HCT116 (cell line): Measurements from ENCODE around the gene RAB9A. TPM values are rescaled to one million over a fixed set of nuclear protein-coding genes. Genes with fewer than 3 reads are reported as not detected.

Source experiments
- ATAC-seq: fragments of 200-7000 bp; cut with Tn5 transposase; 2 replicates; pipeline ENCODE4 v1.9.1; 2020; ENCODE audit warnings: mild to moderate bottlenecking, moderate library complexity
- BruUV-seq: library from RNA; stranded (reverse); fragments of 400-500 nt; replicated peaks from 2 replicates; lab custom pipeline; 2021; lab: Mats Ljungman, UMichigan
- CTCF ChIA-PET: fragments of 300-600 bp; sonication (Branson Sonifier 250); formaldehyde crosslinking; loops from one replicate; lab custom pipeline; 2021; ENCODE audit warnings: antibody characterized with exemption; lab: Charles Lee
- POLR2A ChIA-PET: fragments of 300-600, 350-600 bp; sonication (Branson Sonifier 250); formaldehyde crosslinking; loops from one replicate; lab custom pipeline; 2021; ENCODE audit warnings: antibody characterized with exemption; lab: Charles Lee
- RAD21 ChIA-PET, 2 experiments: fragments of 300-600 bp; sonication (Branson Sonifier 250); formaldehyde crosslinking; loops; one replicate each; lab custom pipeline; 2023; ENCODE audit warnings: low total read pairs in 2 of 2; ENCODE audit not compliant: uncharacterized antibody in 2 of 2, unreplicated experiment in 2 of 2, low non-redundant PET in 1 of 2; lab: Charles Lee
- DNase-seq: peaks from one replicate; pipeline ENCODE4 v3.0.0-alpha.2; 2010; ENCODE audit warnings: low read depth, low spot score
- H2AFZ ChIP-seq: fragments of 200-600 bp; shearing (Covaris generic), sonication (generic); 2 replicates; pipeline ENCODE4 v1.6.1; 2017; ENCODE audit warnings: low read depth, mixed run types, mixed read lengths, antibody characterized with exemption, low read length; ENCODE audit not compliant: poor library complexity, severe bottlenecking
- H3K27ac ChIP-seq: 2 replicates; pipeline ENCODE4 v1.5.1; 2012; ENCODE audit warnings: low read depth, low read length
- H3K27me3 ChIP-seq: fragments of 200-600 bp; sonication (generic); 2 replicates; pipeline ENCODE4 v1.6.1; 2016; ENCODE audit warnings: mixed run types, low read length, mixed read lengths; ENCODE audit not compliant: insufficient read depth
- H3K36me3 ChIP-seq, 2 experiments: fragments of 200-500 bp in 1 of 2; fragments of 200-600 bp in 1 of 2; sonication (Bioruptor generic) in 1 of 2; sonication (generic) in 1 of 2; 2 replicates each; pipeline versions ENCODE4 v1.5.1 to v1.6.1; 2014 to 2016; ENCODE audit warnings: low read length in 2 of 2, inconsistent platforms in 1 of 2, mixed read lengths in 1 of 2, mixed run types in 1 of 2; ENCODE audit not compliant: insufficient read depth in 2 of 2, control insufficient read depth in 1 of 2
- H3K4me1 ChIP-seq, 2 experiments: fragments of 200-600 bp in 1 of 2; sonication (generic) in 1 of 2; 2 replicates each; pipeline versions ENCODE4 v1.5.1 to v1.6.1; 2012 to 2017; ENCODE audit warnings: low read length in 2 of 2, inconsistent platforms in 1 of 2, mild to moderate bottlenecking in 1 of 2, mixed read lengths in 1 of 2, mixed run types in 1 of 2, moderate library complexity in 1 of 2; ENCODE audit not compliant: insufficient read depth in 2 of 2, control insufficient read depth in 1 of 2
- H3K4me2 ChIP-seq: fragments of 200-600 bp; sonication (generic); 2 replicates; pipeline ENCODE4 v1.6.1; 2017; ENCODE audit warnings: mixed run types, low read length, mixed read lengths
- H3K4me3 ChIP-seq, 2 experiments: fragments of 200-600 bp in 1 of 2; sonication (generic) in 1 of 2; replicated peaks in 1 of 2; 2 replicates each; pipeline ENCODE4 v1.5.1; 2011 to 2016; ENCODE audit warnings: low read length in 2 of 2, control low read depth in 1 of 2, low read depth in 1 of 2, mild to moderate bottlenecking in 1 of 2, mixed read lengths in 1 of 2, mixed run types in 1 of 2
- H3K79me2 ChIP-seq: fragments of 200-600 bp; sonication (generic); 2 replicates; pipeline ENCODE4 v1.6.1; 2017; ENCODE audit warnings: mild to moderate bottlenecking, mixed run types, low read length, moderate library complexity, mixed read lengths; ENCODE audit not compliant: insufficient read depth
- H3K9ac ChIP-seq: fragments of 200-600 bp; sonication (generic); 2 replicates; pipeline ENCODE4 v1.6.1; 2016; ENCODE audit warnings: low read length, mixed read lengths
- H3K9me2 ChIP-seq: fragments of 200-600 bp; sonication (generic), shearing (Covaris generic); 2 replicates; pipeline ENCODE4 v1.6.1; 2017; ENCODE audit warnings: mixed run types, mild to moderate bottlenecking, moderate library complexity; ENCODE audit not compliant: insufficient read depth
- H3K9me3 ChIP-seq, 2 experiments: fragments of 200-500 bp in 1 of 2; fragments of 200-600 bp in 1 of 2; sonication (Bioruptor generic) in 1 of 2; sonication (generic) in 1 of 2; 2 replicates each; pipeline ENCODE4 v1.6.1; 2014 to 2017; ENCODE audit warnings: low read length in 2 of 2, mixed read lengths in 2 of 2, inconsistent platforms in 1 of 2, low read depth in 1 of 2, mild to moderate bottlenecking in 1 of 2, mixed run types in 1 of 2, moderate library complexity in 1 of 2; ENCODE audit not compliant: control insufficient read depth in 1 of 2, insufficient read depth in 1 of 2
- H4K20me1 ChIP-seq: fragments of 200-600 bp; sonication (generic), shearing (Covaris generic); 2 replicates; pipeline ENCODE4 v1.6.1; 2017; ENCODE audit warnings: mixed run types, mild to moderate bottlenecking, moderate library complexity; ENCODE audit not compliant: insufficient read depth
- ATF3 ChIP-seq: IDR thresholded peaks from 2 replicates; pipeline ENCODE4 v1.6.1; 2012
- CBX3 ChIP-seq: IDR thresholded peaks from 2 replicates; pipeline ENCODE4 v1.6.1; 2012; ENCODE audit warnings: low read depth
- CEBPB ChIP-seq: IDR thresholded peaks from 2 replicates; pipeline ENCODE4 v1.6.1; 2012; ENCODE audit warnings: low read depth
- CTCF ChIP-seq, 3 experiments: fragments of 200-600 bp in 1 of 3; sonication (generic) in 1 of 3; IDR thresholded peaks in 2 of 3; conservative IDR thresholded peaks in 1 of 3; 2 replicates each; pipeline ENCODE4 v1.5.1; 2012 to 2017; ENCODE audit warnings: low read depth in 2 of 3, low read length in 2 of 3, antibody characterized with exemption in 1 of 3, borderline replicate concordance in 1 of 3, control low read depth in 1 of 3, mild to moderate bottlenecking in 1 of 3, mixed read lengths in 1 of 3, mixed run types in 1 of 3, moderate library complexity in 1 of 3; ENCODE audit not compliant: insufficient read depth in 1 of 3
- EGR1 ChIP-seq: IDR thresholded peaks from 2 replicates; pipeline ENCODE4 v1.6.1; 2012; ENCODE audit warnings: low read depth
- ELF1 ChIP-seq: IDR thresholded peaks from 2 replicates; pipeline ENCODE4 v1.6.1; 2012; ENCODE audit warnings: low read depth, borderline replicate concordance
- EZH2phosphoT487 ChIP-seq: fragments of 200-600 bp; IDR thresholded peaks from 2 replicates; pipeline ENCODE4 v1.6.1; 2018; ENCODE audit warnings: antibody characterized with exemption, borderline replicate concordance
- FOSL1 ChIP-seq: IDR thresholded peaks from 2 replicates; pipeline ENCODE4 v1.6.1; 2012; ENCODE audit warnings: low read depth
- JUND ChIP-seq: IDR thresholded peaks from 2 replicates; pipeline ENCODE4 v1.6.1; 2012
- POLR2AphosphoS5 ChIP-seq: IDR thresholded peaks from 2 replicates; pipeline ENCODE4 v1.6.1; 2011; ENCODE audit warnings: mild to moderate bottlenecking, low read depth, low read length, moderate library complexity
- REST ChIP-seq: IDR thresholded peaks from 2 replicates; pipeline ENCODE4 v1.6.1; 2012; ENCODE audit warnings: low read depth
- SIN3A ChIP-seq: IDR thresholded peaks from 2 replicates; pipeline ENCODE4 v1.6.1; 2012; ENCODE audit warnings: low read depth
- SP1 ChIP-seq: IDR thresholded peaks from 2 replicates; pipeline ENCODE4 v1.6.1; 2012; ENCODE audit warnings: low read depth
- SRF ChIP-seq: IDR thresholded peaks from 2 replicates; pipeline ENCODE4 v1.6.1; 2012; ENCODE audit warnings: low read depth
- TCF7L2 ChIP-seq: IDR thresholded peaks from 2 replicates; pipeline ENCODE4 v1.7.0; 2011; ENCODE audit warnings: borderline replicate concordance, inconsistent platforms; ENCODE audit not compliant: insufficient read depth, insufficient read length; ENCODE audit errors: extremely low read depth
- ZBTB33 ChIP-seq: IDR thresholded peaks from 2 replicates; pipeline ENCODE4 v1.6.1; 2011; ENCODE audit warnings: mild to moderate bottlenecking, low read length, moderate library complexity; ENCODE audit not compliant: insufficient replicate concordance; ENCODE audit errors: extremely low read depth
- ZFX ChIP-seq: fragments of 450-650 bp; IDR thresholded peaks from 2 replicates; pipeline ENCODE4 v1.6.1; 2017
- ZNF274 ChIP-seq: fragments of 200-500 bp; sonication (Bioruptor generic); IDR thresholded peaks from 2 replicates; pipeline ENCODE4 v1.6.1; 2014; ENCODE audit warnings: mild to moderate bottlenecking, low read depth, low read length, inconsistent platforms
- intact Hi-C: fragments of 100-400 bp; cut with micrococcal nuclease; formaldehyde crosslinking; loops from 2 replicates; pipeline ENCODE4 v1.10.0; 2022
- total RNA-seq: library from RNA; stranded (reverse); gene quantifications from one replicate; pipeline ENCODE4 v1.2.1, GENCODE V29; 2021; ENCODE audit not compliant: unreplicated experiment
- TF ChIP-seq, protein P1 (sequence below): IDR thresholded peaks from 2 replicates; pipeline ENCODE4 v1.6.1; 2012

RAB9A gene
- total RNA-seq, 1 experiment from 2014 or later, result 23.9 TPM

GRCh38 chrX:13754765-13755164 lies 65.8 kb downstream of the RAB9A start (continued):
- TF ChIP-seq TCF7L2 (no peak), ZFX (no peak), SIN3A (no peak), POLR2AphosphoS5 (no peak), ZBTB33 (no peak)

DNA sequence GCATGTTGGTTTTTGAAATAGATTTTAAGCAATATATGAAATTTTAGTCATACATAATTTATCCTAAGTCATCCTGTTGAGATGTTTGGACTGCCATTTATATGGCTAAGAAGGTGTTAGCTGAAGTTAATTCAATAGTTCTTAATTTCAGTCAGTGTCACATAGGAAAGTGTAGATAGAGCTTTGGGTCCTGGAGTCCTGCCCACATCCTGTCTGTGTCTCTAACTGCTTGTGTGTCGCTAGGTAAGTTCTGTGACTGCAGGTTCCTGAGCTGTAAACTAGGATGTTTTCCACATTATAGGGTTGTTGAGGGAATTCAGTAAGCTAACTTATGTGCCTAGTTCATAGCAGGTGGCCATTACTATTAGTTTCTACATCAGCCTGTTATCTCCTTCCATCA lies 66.3 kb downstream of the RAB9A start:
- Histone ChIP-seq H3K4me2 (no peak overlapping the region), H3K4me1 (no peaks in the 10 kb centered on the region), H3K9me2 (no peaks in the 10 kb centered on the region), H3K79me2 (no peaks in the 10 kb centered on the region), H3K9me3 (no peaks in the 10 kb centered on the region), H4K20me1 (no peaks in the 10 kb centered on the region), H3K4me3 (no peak overlapping the region), H3K27me3 (no peaks in the 10 kb centered on the region), H2AFZ (no peak overlapping the region), H3K36me3 (peaks cover 0 to 11% of the 10 kb centered on the region in 2 experiments; a peak in 2 of 4 replicates), H3K27ac (no peak overlapping the region), H3K9ac (no peak overlapping the region)
- ChIA-PET POLR2A (no interaction called here), RAD21 (no interaction called here), CTCF (no interaction called here)
- DNase-seq (no peak), ATAC-seq (no peak)
- intact Hi-C loops, result no loop called here
- no TSS peak for BruUV-seq
- TF ChIP-seq ELF1, result no peak
- no peak for TF ChIP-seq SIN3A
- no peak for TF ChIP-seq CEBPB
- TF ChIP-seq CTCF (IDR thresholded peaks at IDR 0.05 in 2 of 3, conservative IDR thresholded peaks at IDR 0.05 in 1 of 3; ENCODE audit: borderline replicate concordance in 1 of 3, insufficient read depth in 1 of 3, low read depth in 2 of 3, low read length in 2 of 3), result no peak
- no peak for TF ChIP-seq SRF
- TF ChIP-seq FOSL1, result no peak
- TF ChIP-seq SP1, result no peak
- TF ChIP-seq, protein P1, sequence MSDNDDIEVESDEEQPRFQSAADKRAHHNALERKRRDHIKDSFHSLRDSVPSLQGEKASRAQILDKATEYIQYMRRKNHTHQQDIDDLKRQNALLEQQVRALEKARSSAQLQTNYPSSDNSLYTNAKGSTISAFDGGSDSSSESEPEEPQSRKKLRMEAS, result no peak
- TF ChIP-seq POLR2AphosphoS5, result no peak
- TF ChIP-seq CBX3, result no peak
- TF ChIP-seq REST, result no peak
- TF ChIP-seq ATF3, result no peak
- TF ChIP-seq JUND, result no peak
- no peak for TF ChIP-seq ZNF274
- TF ChIP-seq EGR1, result no peak
- no peak for TF ChIP-seq ZFX
- no peak for TF ChIP-seq EZH2phosphoT487
- TF ChIP-seq TCF7L2, result no peak
